ENCODE data around the gene EMSY. TPM values are rescaled to one million over a fixed set of nuclear protein-coding genes. Genes with fewer than 3 reads are reported as not detected.

The EMSY gene
- total and polyA plus RNA-seq, 2 donors (not counting 3 experiments of a cell fraction or from before 2014, with no cell fraction given): 18.3 to 25.7 TPM

DNA sequence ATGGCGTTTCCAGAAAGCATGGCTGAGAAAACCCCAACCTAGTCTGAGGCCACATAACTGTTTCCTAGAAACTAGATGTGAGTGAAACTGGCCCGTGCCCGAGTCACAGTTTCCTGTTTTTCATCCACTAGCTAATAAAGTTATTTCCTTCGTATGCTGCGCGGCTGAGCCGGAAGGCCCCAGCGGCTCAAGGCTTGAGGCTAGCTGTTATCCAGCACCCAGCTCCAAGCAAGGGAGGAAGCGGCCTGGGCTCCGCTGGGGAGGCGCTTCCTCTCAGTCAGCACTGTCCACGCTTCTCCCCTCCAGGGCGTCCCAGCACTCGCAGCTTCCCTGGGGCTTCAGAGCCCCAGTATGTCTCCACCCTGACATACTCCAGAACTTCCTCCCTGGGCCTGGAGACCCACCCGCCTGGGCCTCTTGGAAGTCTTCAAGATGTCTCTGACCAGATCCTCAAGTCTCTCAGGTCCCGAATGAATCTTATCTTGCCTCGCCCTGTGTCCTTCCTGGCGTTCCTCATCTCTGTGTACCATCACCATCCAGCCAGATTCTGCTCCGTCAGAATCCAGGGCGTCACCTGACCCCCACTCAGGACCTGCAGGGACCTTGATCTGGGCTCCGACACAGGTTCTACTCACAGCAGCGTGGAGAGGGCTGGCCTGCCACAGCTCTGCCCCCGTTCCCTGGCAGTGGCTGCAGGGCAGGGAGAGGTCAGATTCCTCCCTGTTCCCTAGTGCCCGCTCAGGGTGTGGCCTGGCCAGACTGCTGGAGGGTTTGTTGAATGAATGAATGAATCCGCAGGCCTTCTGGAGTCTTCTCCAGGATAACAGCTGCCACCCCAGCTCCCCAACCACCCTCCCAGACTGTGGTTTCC, 143.9 kb downstream of the EMSY start:
- Histone ChIP-seq H3K4me1 (ENCODE audit: control insufficient read depth, extremely low read depth, insufficient read depth, low read length) (peaks cover 23% of the 10 kb centered on the region), H4K20me1 (replicated peaks; ENCODE audit: control insufficient read depth, extremely low read depth, insufficient read depth, low read length) (no peaks in the 10 kb centered on the region), H3K9me3 (replicated peaks; ENCODE audit: control insufficient read depth, insufficient read depth, low read length) (no peaks in the 10 kb centered on the region), H3K4me2 (ENCODE audit: insufficient read depth, low read length) (peak overlapping the region; percentile 24), H3K9me1 (replicated peaks; ENCODE audit: control insufficient read depth, extremely low read depth, insufficient read depth, low read length) (no peaks in the 10 kb centered on the region), H2AFZ (ENCODE audit: low read depth, low read length) (peak overlapping the region; percentile 69), H3K27ac (ENCODE audit: insufficient read depth, low read depth, low read length) (peak overlapping the region; percentile 94), H3K27me3 (ENCODE audit: control insufficient read depth in 2 of 2, insufficient read depth in 2 of 2, low read length in 2 of 2) (no peaks in the 10 kb centered on the region), H3K9ac (replicated peaks; ENCODE audit: extremely low read depth, insufficient read depth, low read length) (peak overlapping the region; percentile 74), H3K36me3 (ENCODE audit: control insufficient read depth in 2 of 2, extremely low read depth in 1 of 2, insufficient read depth in 2 of 2, low read length in 2 of 2) (no peaks in the 10 kb centered on the region), H3K4me3 (replicated peaks in 1 of 3; ENCODE audit: insufficient read depth in 1 of 3, low read depth in 1 of 3, low read length in 3 of 3) (no peak overlapping the region), H3K79me2 (ENCODE audit: control insufficient read depth, insufficient read depth, low read length) (no peaks in the 10 kb centered on the region)
- peak; percentile 31 for TF ChIP-seq JUN (IDR thresholded peaks at IDR 0.05; ENCODE audit: borderline replicate concordance, insufficient read depth, insufficient read length, low read depth)
- TF ChIP-seq, protein P1, sequence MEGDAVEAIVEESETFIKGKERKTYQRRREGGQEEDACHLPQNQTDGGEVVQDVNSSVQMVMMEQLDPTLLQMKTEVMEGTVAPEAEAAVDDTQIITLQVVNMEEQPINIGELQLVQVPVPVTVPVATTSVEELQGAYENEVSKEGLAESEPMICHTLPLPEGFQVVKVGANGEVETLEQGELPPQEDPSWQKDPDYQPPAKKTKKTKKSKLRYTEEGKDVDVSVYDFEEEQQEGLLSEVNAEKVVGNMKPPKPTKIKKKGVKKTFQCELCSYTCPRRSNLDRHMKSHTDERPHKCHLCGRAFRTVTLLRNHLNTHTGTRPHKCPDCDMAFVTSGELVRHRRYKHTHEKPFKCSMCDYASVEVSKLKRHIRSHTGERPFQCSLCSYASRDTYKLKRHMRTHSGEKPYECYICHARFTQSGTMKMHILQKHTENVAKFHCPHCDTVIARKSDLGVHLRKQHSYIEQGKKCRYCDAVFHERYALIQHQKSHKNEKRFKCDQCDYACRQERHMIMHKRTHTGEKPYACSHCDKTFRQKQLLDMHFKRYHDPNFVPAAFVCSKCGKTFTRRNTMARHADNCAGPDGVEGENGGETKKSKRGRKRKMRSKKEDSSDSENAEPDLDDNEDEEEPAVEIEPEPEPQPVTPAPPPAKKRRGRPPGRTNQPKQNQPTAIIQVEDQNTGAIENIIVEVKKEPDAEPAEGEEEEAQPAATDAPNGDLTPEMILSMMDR (IDR thresholded peaks at IDR 0.05; ENCODE audit: extremely low read depth in 1 of 2, insufficient read depth in 1 of 2, low read depth in 1 of 2, low read length in 2 of 2): no peak
- peak; percentile 95 for TF ChIP-seq POLR2AphosphoS5 (IDR thresholded peaks at IDR 0.05; ENCODE audit: insufficient read depth, low read depth, low read length)
- peak; percentile 40 for TF ChIP-seq MAX (IDR thresholded peaks at IDR 0.05; ENCODE audit: insufficient read depth, insufficient read length)
- TF ChIP-seq MYC (IDR thresholded peaks at IDR 0.05; ENCODE audit: low read depth, low read length): no peak
- peak; percentile 88 for TF ChIP-seq POLR2A (IDR thresholded peaks at IDR 0.05; ENCODE audit: low read depth, low read length)
- no peak for TF ChIP-seq EZH2 (IDR thresholded peaks at IDR 0.05; ENCODE audit: borderline replicate concordance, low read depth, low read length, severe bottlenecking)
- TF ChIP-seq GATA2 (IDR thresholded peaks at IDR 0.05; ENCODE audit: insufficient read depth, insufficient read length, low read depth, low read length): peak; percentile 60
- no peak for TF ChIP-seq FOS (IDR thresholded peaks at IDR 0.05; ENCODE audit: borderline replicate concordance, insufficient read depth, low read length)
- TSS peak; percentile 86 for BruUV-seq (replicated peaks)
- intact Hi-C loops (cut with micrococcal nuclease) (loop anchor here (1.0 to 2.0 kb wide), 4 partner anchors 9 to 82 kb away; partner anchors contain the start of gene LRRC32), dilution Hi-C loops (cut with MboI; ENCODE audit: extremely low pct_ligation_motif_present, low sequenced_read_pairs) (no loop called here)
- POLR2A ChIA-PET: interaction anchor here (0.7 to 1.9 kb wide), 5 partner anchors 10 to 81 kb away, joined by 3 to 14 read pairs (median 4); no protein-coding TSS in a partner anchor
- DNase-seq (ENCODE audit: low read depth, low spot score): peak; percentile 99
- CTCF ChIA-PET: interaction anchor here (0.6 to 2.1 kb wide), 16 partner anchors 10 to 459 kb away, joined by 3 to 25 read pairs (median 4); partner anchors contain the start of gene LRRC32
- peak; percentile 97 for FAIRE-seq

Data from endothelial cell of umbilical vein (primary cell).